GM12891 (cell line): ENCODE measurements around the gene RPS21.

Source experiments
- DNase-seq: peaks from one replicate; pipeline ENCODE4 v3.0.0; 2011; ENCODE audit warnings: low spot score; ENCODE audit not compliant: insufficient read length
- FAIRE-seq: peaks from 2 replicates; lab custom pipeline; 2011; peaks lifted over from hg19 to GRCh38; lab: Jason Lieb, UNC
- PAX5 ChIP-seq: IDR thresholded peaks from 2 replicates; pipeline ENCODE4 v1.6.1; 2011; ENCODE audit warnings: low read length, moderate library complexity, mild to moderate bottlenecking; ENCODE audit not compliant: insufficient read depth, severe bottlenecking
- POLR2A ChIP-seq: IDR thresholded peaks from 2 replicates; pipeline ENCODE4 v1.6.1; 2011; ENCODE audit warnings: low read depth, low read length, control low read depth
- POLR2AphosphoS5 ChIP-seq: IDR thresholded peaks from 2 replicates; pipeline ENCODE4 v1.6.1; 2011; ENCODE audit warnings: low read depth, low read length, control low read depth
- POU2F2 ChIP-seq: IDR thresholded peaks from 2 replicates; pipeline ENCODE4 v1.6.1; 2011; ENCODE audit warnings: low read depth, mild to moderate bottlenecking, control low read depth, low read length, moderate library complexity
- SPI1 ChIP-seq: IDR thresholded peaks from 2 replicates; pipeline ENCODE4 v1.6.1; 2011; ENCODE audit warnings: low read depth, low read length, control low read depth
- TAF1 ChIP-seq: IDR thresholded peaks from 2 replicates; pipeline ENCODE4 v1.6.1; 2011; ENCODE audit warnings: low read depth, low read length, control low read depth

RPS21 gene

GRCh38 chr20:62358171-62359042, 28.5 kb upstream of the RPS21 start:
- TF ChIP-seq PAX5 = no peak
- TF ChIP-seq SPI1 = no peak
- TF ChIP-seq POU2F2 = no peak
- no peak for TF ChIP-seq POLR2AphosphoS5
- no peak for TF ChIP-seq TAF1
- no peak for TF ChIP-seq POLR2A
- no peak for DNase-seq

GRCh38 chr20:62359043-62359490, 27.8 kb upstream of the RPS21 start:
- TF ChIP-seq POU2F2 (no peak), TAF1 (no peak), PAX5 (no peak), POLR2A (no peak), SPI1 (no peak), POLR2AphosphoS5 (no peak)
- FAIRE-seq (no peak), DNase-seq (no peak)

More at GRCh38 chr20:62358171-62359042, 28.5 kb upstream of the RPS21 start:
- no peak for FAIRE-seq

GRCh38 chr20:62359491-62360121, 27.3 kb upstream of the RPS21 start:
- TF ChIP-seq TAF1 (no peak), SPI1 (no peak), PAX5 (no peak), POLR2A (no peak), POU2F2 (no peak), POLR2AphosphoS5 (no peak)
- no peak for FAIRE-seq

GRCh38 chr20:62360854-62361798, 25.8 kb upstream of the RPS21 start:
- DNase-seq = no peak
- TF ChIP-seq TAF1 (no peak), SPI1 (no peak), POLR2A (no peak), POU2F2 (no peak), POLR2AphosphoS5 (no peak), PAX5 (no peak)
- no peak for FAIRE-seq

More at GRCh38 chr20:62359491-62360121, 27.3 kb upstream of the RPS21 start:
- DNase-seq = no peak

GRCh38 chr20:62361799-62362589, 24.9 kb upstream of the RPS21 start:
- no peak for DNase-seq
- no peak for FAIRE-seq
- TF ChIP-seq PAX5 = no peak
- TF ChIP-seq POLR2AphosphoS5 = no peak

- no peak for DNase-seq
- TF ChIP-seq POLR2AphosphoS5 = no peak
- TF ChIP-seq TAF1 = no peak
- TF ChIP-seq POU2F2 = no peak
- TF ChIP-seq PAX5 = no peak
- no peak for TF ChIP-seq SPI1
- no peak for TF ChIP-seq POLR2A
- no peak for FAIRE-seq
These were observed 24.3 kb upstream of the RPS21 start for GRCh38 chr20:62362590-62362940.

- TF ChIP-seq POLR2A (no peak), SPI1 (no peak), PAX5 (no peak), POLR2AphosphoS5 (no peak), POU2F2 (no peak), TAF1 (no peak)
- DNase-seq = no peak
- no peak for FAIRE-seq
These were observed 23.6 kb upstream of the RPS21 start for GRCh38 chr20:62362991-62363919.
